Duodenal mucosa (tissue), 2 donors: ENCODE measurements around the gene ARHGEF4.

ENCODE experiments used
- H3K27ac ChIP-seq: one replicate; pipeline ENCODE4 v1.7.0; 2013; ENCODE audit warnings: low read depth, low read length
- H3K27me3 ChIP-seq, 2 donors: one replicate each; pipeline ENCODE4 v1.7.0; 2013; ENCODE audit warnings: low read length in 2 of 2, control low read depth in 1 of 2; ENCODE audit not compliant: insufficient read depth in 2 of 2, control insufficient read depth in 1 of 2
- H3K36me3 ChIP-seq, 2 donors: one replicate each; pipeline ENCODE4 v1.7.0; 2013; ENCODE audit warnings: low read length in 2 of 2, control low read depth in 1 of 2; ENCODE audit not compliant: insufficient read depth in 2 of 2, control insufficient read depth in 1 of 2
- H3K4me1 ChIP-seq, 2 donors: one replicate each; pipeline ENCODE4 v1.7.0; 2013; ENCODE audit warnings: low read length in 2 of 2, control low read depth in 1 of 2; ENCODE audit not compliant: insufficient read depth in 2 of 2, control insufficient read depth in 1 of 2
- H3K4me3 ChIP-seq, 2 donors: one replicate each; pipeline ENCODE4 v1.7.0; 2013; ENCODE audit warnings: low read length in 2 of 2, low read depth in 1 of 2
- H3K9ac ChIP-seq, 2 donors: one replicate each; pipeline ENCODE4 v1.7.0; 2013; ENCODE audit warnings: low read length in 2 of 2, low read depth in 1 of 2
- H3K9me3 ChIP-seq, 2 donors: one replicate each; pipeline ENCODE4 v1.7.0; 2013; ENCODE audit warnings: low read length in 2 of 2, control low read depth in 1 of 2; ENCODE audit not compliant: control insufficient read depth in 1 of 2

Gene ARHGEF4

DNA sequence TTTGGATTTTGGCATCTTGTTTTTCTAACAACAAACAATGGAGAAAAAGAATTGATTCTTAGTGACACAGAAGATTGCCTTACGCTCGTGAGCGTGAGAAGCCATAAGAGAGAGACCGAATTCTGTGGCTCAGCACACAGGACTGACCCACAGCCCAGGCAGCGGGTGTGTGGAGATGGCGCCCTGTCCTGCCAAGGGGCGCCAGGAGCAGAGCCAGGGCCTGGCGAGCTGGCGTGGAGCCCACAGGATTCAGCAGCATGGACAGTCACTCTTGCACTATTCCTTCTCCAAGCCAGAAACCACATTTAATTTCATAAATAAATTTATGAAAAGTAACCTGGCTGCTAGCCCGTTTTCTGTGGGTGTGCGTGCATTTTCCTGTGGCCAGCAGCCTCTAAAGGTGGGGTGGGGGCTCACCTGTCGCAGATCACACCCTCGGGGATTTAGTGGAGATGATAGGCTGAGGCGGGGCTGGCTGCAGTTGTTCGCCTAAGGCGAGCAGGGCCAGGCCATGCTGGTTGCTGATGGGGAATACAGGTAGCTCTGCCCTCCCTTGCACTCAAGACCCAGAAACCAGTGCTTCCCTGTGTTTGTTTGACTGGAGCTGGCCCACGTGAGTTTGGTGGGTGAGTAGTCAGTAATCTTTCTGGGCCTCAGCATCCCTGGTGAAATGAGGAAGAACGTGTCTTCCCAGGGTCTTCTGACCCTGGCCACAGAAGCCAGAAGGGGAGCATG is 210.4 kb downstream of the ARHGEF4 start:
- Histone ChIP-seq H3K27ac (no peak overlapping the region), H3K36me3 (peaks cover 24 to 58% of the 10 kb centered on the region in 2 donors), H3K9me3 (no peaks in the 10 kb centered on the region), H3K4me1 (no peaks in the 10 kb centered on the region), H3K4me3 (no peak overlapping the region), H3K9ac (no peak overlapping the region), H3K27me3 (no peaks in the 10 kb centered on the region)

DNA sequence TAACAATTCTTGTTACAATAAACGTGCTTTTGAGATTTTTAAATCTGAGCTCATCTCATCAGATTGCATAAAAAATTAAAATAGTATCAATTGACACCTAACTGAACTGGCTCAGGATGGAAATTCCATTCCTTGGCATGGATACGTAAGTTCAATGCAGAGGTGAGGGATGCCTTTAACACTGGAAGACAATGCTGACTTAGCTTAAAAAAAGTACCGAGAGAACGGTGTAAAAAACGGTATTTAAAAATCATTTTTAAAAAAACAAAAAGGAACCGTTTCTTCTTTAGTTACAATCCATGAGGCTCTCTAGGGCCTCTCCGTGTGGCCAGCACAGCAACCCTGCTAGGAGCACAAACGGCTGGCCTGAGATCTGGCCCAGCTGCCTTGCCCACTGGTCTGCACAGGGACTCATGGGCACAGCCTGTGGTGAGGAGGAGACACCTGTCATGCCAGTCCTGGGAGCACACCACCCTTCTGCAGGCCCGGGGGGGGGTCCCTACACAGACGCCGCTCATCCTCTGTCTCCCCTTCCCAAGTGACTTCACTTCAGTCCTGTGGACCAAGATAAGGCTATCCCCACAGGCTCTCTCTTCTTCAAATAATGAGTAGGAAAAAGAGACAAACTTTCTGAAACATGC is 211.3 kb downstream of the ARHGEF4 start:
- no peaks in the 10 kb centered on the region for H3K9me3 ChIP-seq
- H3K4me1 ChIP-seq = no peaks in the 10 kb centered on the region
- no peaks in the 10 kb centered on the region for H3K27me3 ChIP-seq
- no peak overlapping the region for H3K4me3 ChIP-seq
- peaks cover 32 to 67% of the 10 kb centered on the region in 2 donors for H3K36me3 ChIP-seq
- no peak overlapping the region for H3K9ac ChIP-seq
- H3K27ac ChIP-seq = no peak overlapping the region

DNA sequence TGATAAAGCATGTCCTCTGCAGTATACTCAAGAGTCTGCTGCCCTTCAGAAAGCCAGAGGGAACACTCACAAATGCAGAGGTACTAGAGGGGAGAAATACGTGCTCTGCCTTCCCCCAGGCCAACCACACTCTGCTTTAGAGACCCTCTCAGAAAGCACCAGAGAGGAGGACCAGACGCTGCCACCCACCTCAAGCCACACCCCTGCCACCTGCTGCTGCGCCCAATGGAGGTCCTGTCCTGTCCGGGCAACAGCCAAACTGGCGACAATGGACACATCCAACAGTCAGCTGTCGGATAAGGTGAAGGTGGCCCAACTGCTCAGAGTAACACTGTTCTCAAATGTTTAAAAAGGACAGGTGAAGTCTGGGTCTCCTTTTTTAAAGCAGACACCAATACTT is 211.9 kb downstream of the ARHGEF4 start:
- Histone ChIP-seq H3K27me3 (no peaks in the 10 kb centered on the region), H3K9me3 (no peaks in the 10 kb centered on the region), H3K27ac (no peak overlapping the region), H3K4me3 (no peak overlapping the region), H3K4me1 (no peaks in the 10 kb centered on the region), H3K9ac (no peak overlapping the region), H3K36me3 (peaks cover 32 to 73% of the 10 kb centered on the region in 2 donors)

DNA sequence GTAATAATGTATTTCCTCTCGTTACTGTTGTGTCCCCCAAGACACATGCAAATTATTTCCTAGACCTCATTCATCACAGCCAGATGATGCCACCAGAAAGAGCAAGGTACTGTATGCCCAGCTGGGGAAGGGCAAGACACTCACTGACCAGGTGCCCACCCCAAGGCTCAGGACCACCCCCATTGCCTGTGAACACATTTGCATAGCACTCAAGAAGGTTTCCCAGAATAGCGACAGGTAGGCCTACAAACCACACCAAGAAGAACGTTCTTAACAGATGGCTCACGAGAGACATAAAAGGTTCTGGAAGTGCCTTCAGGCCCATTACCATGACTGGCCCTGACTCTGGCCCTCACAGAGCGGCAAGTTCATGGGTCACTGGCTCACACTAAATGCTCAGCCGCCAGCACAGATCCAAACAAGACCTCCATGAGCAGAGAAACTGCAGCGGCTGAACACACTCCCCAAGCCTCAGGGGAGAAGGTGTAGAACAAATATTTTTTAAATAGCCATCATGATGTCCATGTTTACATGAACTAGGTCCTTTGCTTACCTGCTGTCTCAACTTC is 212.5 kb downstream of the ARHGEF4 start:
- peaks cover 34 to 77% of the 10 kb centered on the region in 2 donors for H3K36me3 ChIP-seq

DNA sequence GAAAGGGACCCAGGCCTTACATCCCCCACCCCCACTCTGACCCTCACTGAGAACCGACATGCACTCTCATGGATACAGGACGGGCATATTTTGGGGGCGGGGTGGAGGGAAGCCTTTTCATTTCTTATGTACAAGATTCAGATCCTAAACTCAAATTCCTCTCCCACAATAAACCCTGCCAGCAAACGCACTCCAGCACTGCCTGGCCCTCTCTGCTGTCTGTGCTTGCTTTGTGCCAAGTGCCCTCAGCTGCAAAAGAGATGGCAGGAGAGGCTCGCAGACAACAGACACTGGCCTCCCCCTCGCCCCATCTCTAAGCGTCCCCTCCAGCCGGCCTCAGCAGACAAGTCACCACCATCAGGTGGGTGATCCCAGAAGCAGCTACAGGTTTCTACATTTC is 214.2 kb downstream of the ARHGEF4 start:
- H3K27me3 ChIP-seq = no peaks in the 10 kb centered on the region
- no peak overlapping the region for H3K9ac ChIP-seq
- H3K9me3 ChIP-seq = no peaks in the 10 kb centered on the region
- H3K4me1 ChIP-seq = no peaks in the 10 kb centered on the region
- peaks cover 46 to 94% of the 10 kb centered on the region in 2 donors for H3K36me3 ChIP-seq
- no peak overlapping the region for H3K4me3 ChIP-seq
- no peak overlapping the region for H3K27ac ChIP-seq

More for the DNA sequence above, 212.5 kb downstream of the ARHGEF4 start:
- Histone ChIP-seq H3K27ac (no peak overlapping the region), H3K9me3 (no peaks in the 10 kb centered on the region), H3K27me3 (no peaks in the 10 kb centered on the region), H3K9ac (no peak overlapping the region), H3K4me1 (no peaks in the 10 kb centered on the region), H3K4me3 (no peak overlapping the region)

DNA sequence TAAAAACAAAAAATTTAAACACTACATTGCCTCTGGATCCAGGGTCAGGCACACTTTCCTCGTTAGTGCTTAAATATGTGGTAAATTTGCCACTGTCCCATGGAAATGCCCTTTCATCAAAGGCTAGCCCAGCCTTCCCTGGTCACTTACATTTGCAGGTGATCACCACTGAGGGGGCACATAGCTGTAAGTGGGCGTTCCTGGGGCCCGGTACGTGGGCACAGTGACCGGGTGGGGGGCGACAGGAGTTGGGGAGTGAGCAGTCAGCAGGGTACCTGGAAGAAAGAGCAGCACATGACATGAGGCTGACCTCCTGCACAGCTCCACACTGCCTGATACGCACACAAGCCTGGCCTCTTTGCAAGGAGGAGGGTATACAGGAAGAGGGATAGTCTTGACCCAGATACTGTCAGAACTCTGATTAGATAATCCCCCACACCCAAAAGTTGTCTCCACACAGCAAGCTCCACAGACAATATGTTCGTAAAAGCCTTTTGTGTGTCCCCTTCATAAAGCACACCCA is 216.1 kb downstream of the ARHGEF4 start:
- Histone ChIP-seq H3K4me1 (no peaks in the 10 kb centered on the region), H3K4me3 (no peak overlapping the region), H3K9ac (no peak overlapping the region), H3K27me3 (no peaks in the 10 kb centered on the region), H3K9me3 (no peaks in the 10 kb centered on the region), H3K27ac (no peak overlapping the region), H3K36me3 (peaks cover 53 to 96% of the 10 kb centered on the region in 2 donors)

DNA sequence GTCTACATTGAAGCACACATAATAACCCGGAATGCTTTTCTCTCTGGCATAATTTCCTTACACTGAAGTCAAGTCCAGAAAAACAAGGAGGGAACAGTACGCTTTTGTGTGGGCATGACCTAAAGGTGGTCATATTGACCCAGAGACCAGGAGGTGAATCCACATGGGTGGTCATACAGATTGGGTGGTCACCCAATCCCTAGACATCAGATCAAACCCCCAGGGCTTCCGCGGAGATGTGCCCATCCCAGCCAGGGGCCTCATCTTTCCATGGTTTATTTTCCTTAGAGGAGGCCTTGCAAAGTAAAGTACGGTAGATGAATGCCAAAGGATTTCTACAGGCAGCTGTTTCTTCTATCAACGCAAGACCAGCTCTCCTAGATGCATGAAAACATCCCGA is 217.8 kb downstream of the ARHGEF4 start:
- H3K27ac ChIP-seq = no peak overlapping the region
- no peak overlapping the region for H3K9ac ChIP-seq
- peaks cover 0 to 3% of the 10 kb centered on the region in 2 donors for H3K4me1 ChIP-seq
- H3K27me3 ChIP-seq = no peaks in the 10 kb centered on the region
- H3K9me3 ChIP-seq = no peaks in the 10 kb centered on the region
- peaks cover 52 to 91% of the 10 kb centered on the region in 2 donors for H3K36me3 ChIP-seq
- no peak overlapping the region for H3K4me3 ChIP-seq

DNA sequence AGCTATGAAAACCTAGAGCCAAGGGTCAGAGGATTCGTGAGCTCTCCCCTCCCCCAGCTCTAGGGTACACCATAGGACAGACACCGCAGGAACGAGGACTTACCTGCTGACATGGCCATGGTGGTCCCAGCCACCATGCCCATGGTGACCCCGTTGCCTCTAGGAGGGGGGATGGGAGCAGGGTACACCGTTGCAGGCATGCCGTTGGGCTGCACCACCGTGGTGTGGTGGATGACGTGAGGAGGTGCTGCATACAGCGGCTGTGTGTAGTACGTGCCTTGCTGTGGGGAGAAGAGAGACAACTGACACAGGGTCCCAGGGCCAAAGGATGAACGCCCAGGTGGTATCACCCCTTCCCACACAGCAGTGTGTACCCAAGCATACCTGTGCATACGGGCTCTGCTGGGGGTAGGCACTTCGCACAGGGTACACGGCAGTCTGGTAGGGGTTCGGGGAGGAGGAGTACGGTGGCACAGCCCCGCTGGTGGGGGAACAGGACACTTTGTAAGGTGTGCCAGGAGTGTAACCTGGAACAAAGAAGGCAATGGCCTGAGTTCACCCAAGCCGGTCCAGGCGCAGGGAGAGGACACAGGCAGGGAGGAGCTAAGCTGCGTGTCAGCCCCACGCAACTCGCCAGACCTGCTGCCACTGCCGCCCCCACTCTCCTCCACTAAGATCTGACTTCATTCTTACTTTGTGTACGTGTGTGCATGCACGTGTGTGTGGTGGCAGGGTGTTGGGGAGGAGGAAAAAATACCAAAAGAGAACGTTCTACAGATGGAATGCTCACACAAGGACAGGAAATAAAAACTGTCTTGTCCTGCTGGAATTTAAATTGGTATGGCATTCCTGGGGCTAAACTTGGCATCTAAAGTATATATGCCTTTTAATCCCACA is 218.7 kb downstream of the ARHGEF4 start:
- no peak overlapping the region for H3K4me3 ChIP-seq

DNA sequence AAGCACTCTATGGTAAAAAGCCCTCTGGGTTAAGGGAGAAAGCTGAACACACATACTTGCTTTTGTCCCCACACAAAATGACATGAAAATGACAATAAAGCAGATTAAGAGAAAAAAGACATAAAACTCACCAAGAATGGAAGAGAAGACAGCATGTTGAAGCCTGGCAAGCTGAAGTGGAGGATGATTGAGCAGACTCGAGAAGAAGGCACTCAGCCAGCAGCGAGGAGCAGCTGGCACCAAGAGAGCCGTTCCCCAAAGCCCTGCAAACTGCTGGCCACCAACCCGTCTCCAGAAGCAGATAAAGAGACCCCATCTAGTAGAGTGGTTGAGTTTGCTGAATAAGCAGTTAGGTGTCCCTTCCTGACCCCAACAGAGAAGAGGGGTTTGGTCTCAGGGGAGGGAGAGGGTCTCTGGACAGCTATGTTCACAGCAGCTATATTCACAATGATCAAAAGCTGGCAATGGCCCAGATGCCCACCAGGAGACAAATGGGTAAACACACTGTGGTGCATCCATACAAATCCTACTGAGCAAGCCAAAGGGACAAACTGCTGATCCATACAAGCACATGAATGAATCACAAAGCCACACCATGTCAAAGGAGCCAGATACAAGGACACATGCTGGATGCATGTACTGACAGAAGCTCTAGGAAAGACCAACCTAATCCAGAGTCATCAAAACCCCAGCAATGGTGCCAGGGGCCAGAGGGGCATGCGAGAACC is 219.7 kb downstream of the ARHGEF4 start:
- no peaks in the 10 kb centered on the region for H3K27me3 ChIP-seq
- H3K9ac ChIP-seq = no peak overlapping the region
- peaks cover 43 to 79% of the 10 kb centered on the region in 2 donors for H3K36me3 ChIP-seq
- H3K4me3 ChIP-seq = no peak overlapping the region
- no peak overlapping the region for H3K27ac ChIP-seq
- H3K4me1 ChIP-seq = peaks cover 0 to 3% of the 10 kb centered on the region in 2 donors
- no peaks in the 10 kb centered on the region for H3K9me3 ChIP-seq

More for the DNA sequence above, 218.7 kb downstream of the ARHGEF4 start:
- Histone ChIP-seq H3K27me3 (no peaks in the 10 kb centered on the region), H3K4me1 (peaks cover 0 to 3% of the 10 kb centered on the region in 2 donors), H3K27ac (no peak overlapping the region), H3K9ac (no peak overlapping the region), H3K9me3 (no peaks in the 10 kb centered on the region), H3K36me3 (peaks cover 43 to 87% of the 10 kb centered on the region in 2 donors)
